ENCODE data around the gene CFAP43. TPM values are rescaled to one million over a fixed set of nuclear protein-coding genes. Genes with fewer than 3 reads are reported as not detected.

CFAP43 gene
- total and polyA plus RNA-seq, 5 donors from 2014 or later, result not detected

- Mint-ChIP-seq H3K27me3 (peaks cover 75% of the 10 kb centered on the region), H3K4me1 (peaks cover 4 to 14% (median 7%) of the 10 kb centered on the region in 4 donors), H3K9me3 (peaks cover 0 to 7% (median 4%) of the 10 kb centered on the region in 7 donors), H3K27ac (no peak overlapping the region), H3K36me3 (no peaks in the 10 kb centered on the region), H3K4me3 (peak overlapping the region in 1 of 4 donors; percentile 34)
- H3K27ac ChIP-seq (ENCODE audit: insufficient read depth, low read length, poor library complexity, severe bottlenecking), result no peak overlapping the region
- ATAC-seq (ENCODE audit: low read depth in 2 of 2), result no peak
- no peak overlapping the region for H3K4me3 ChIP-seq (ENCODE audit: low read depth, low read length)
- peaks cover 16% of the 10 kb centered on the region for H3K4me1 ChIP-seq (ENCODE audit: control insufficient read depth, insufficient read depth, low read length, poor library complexity, severe bottlenecking)
- peaks cover 55% of the 10 kb centered on the region for H3K27me3 ChIP-seq (ENCODE audit: control insufficient read depth, insufficient read depth, low read length)
- H3K9me3 ChIP-seq (ENCODE audit: control insufficient read depth in 2 of 2, low read length in 2 of 2), result peaks cover 9 to 11% of the 10 kb centered on the region in 2 experiments
- DNase-seq, result no peak
- no peaks in the 10 kb centered on the region for H3K36me3 ChIP-seq (ENCODE audit: control insufficient read depth, insufficient read depth, low read length)
Measured at GRCh38 chr10:104235801-104236200, 3.6 kb upstream of the CFAP43 start.

GRCh38 chr10:104234934-104235333 is 2.8 kb upstream of the CFAP43 start:
- peaks cover 9 to 11% of the 10 kb centered on the region in 2 experiments for H3K9me3 ChIP-seq (ENCODE audit: control insufficient read depth in 2 of 2, low read length in 2 of 2)
- no peaks in the 10 kb centered on the region for H3K36me3 ChIP-seq (ENCODE audit: control insufficient read depth, insufficient read depth, low read length)
- ATAC-seq (ENCODE audit: low read depth in 2 of 2) (no peak), DNase-seq (no peak)
- H3K36me3 Mint-ChIP-seq, result no peaks in the 10 kb centered on the region
- H3K4me3 ChIP-seq (ENCODE audit: low read depth, low read length), result no peak overlapping the region
- no peak overlapping the region for H3K27ac ChIP-seq (ENCODE audit: insufficient read depth, low read length, poor library complexity, severe bottlenecking)
- H3K27me3 ChIP-seq (ENCODE audit: control insufficient read depth, insufficient read depth, low read length), result peaks cover 54% of the 10 kb centered on the region
- H3K4me1 ChIP-seq (ENCODE audit: control insufficient read depth, insufficient read depth, low read length, poor library complexity, severe bottlenecking), result peaks cover 16% of the 10 kb centered on the region
- peaks cover 4 to 14% (median 10%) of the 10 kb centered on the region in 4 donors for H3K4me1 Mint-ChIP-seq
- no peak overlapping the region for H3K4me3 Mint-ChIP-seq
- no peak overlapping the region for H3K27ac Mint-ChIP-seq
- H3K27me3 Mint-ChIP-seq, result peaks cover 75% of the 10 kb centered on the region
- peaks cover 0 to 7% (median 4%) of the 10 kb centered on the region in 7 donors for H3K9me3 Mint-ChIP-seq

- Mint-ChIP-seq H3K4me1 (peaks cover 4 to 14% (median 10%) of the 10 kb centered on the region in 4 donors), H3K27me3 (peaks cover 72% of the 10 kb centered on the region), H3K36me3 (no peaks in the 10 kb centered on the region), H3K4me3 (peak overlapping the region in 3 of 4 donors; percentile 58 to 85 (median 80)), H3K9me3 (peaks cover 0 to 7% (median 4%) of the 10 kb centered on the region in 7 donors), H3K27ac (no peak overlapping the region)
- DNase-seq, result no peak
- Histone ChIP-seq H3K9me3 (ENCODE audit: control insufficient read depth in 2 of 2, low read length in 2 of 2) (peaks cover 9 to 11% of the 10 kb centered on the region in 2 experiments), H3K27me3 (ENCODE audit: control insufficient read depth, insufficient read depth, low read length) (peaks cover 49% of the 10 kb centered on the region), H3K4me1 (ENCODE audit: control insufficient read depth, insufficient read depth, low read length, poor library complexity, severe bottlenecking) (peaks cover 16% of the 10 kb centered on the region), H3K27ac (ENCODE audit: insufficient read depth, low read length, poor library complexity, severe bottlenecking) (no peak overlapping the region), H3K4me3 (ENCODE audit: low read depth, low read length) (no peak overlapping the region), H3K36me3 (ENCODE audit: control insufficient read depth, insufficient read depth, low read length) (no peaks in the 10 kb centered on the region)
- no peak for ATAC-seq (ENCODE audit: low read depth in 2 of 2)
Measured at GRCh38 chr10:104233817-104234216, 1.7 kb upstream of the CFAP43 start.

GRCh38 chr10:104232613-104233102 is 494 bp upstream of the CFAP43 start:
- peak overlapping the region; percentile 52 to 72 (median 69) for H3K27ac Mint-ChIP-seq
- ATAC-seq (ENCODE audit: low read depth in 2 of 2), result peak in 1 of 2 donors; percentile 3

GRCh38 chr10:104230490-104230889 is 1.7 kb downstream of the CFAP43 start:
- DNase-seq (no peak), ATAC-seq (ENCODE audit: low read depth in 2 of 2) (no peak)
- H3K4me3 ChIP-seq (ENCODE audit: low read depth, low read length), result no peak overlapping the region
- Mint-ChIP-seq H3K36me3 (no peaks in the 10 kb centered on the region), H3K4me3 (peak overlapping the region in 2 of 4 donors; percentile 88 to 97), H3K27me3 (peaks cover 68% of the 10 kb centered on the region), H3K4me1 (peaks cover 4 to 14% (median 10%) of the 10 kb centered on the region in 4 donors), H3K9me3 (peaks cover 0 to 7% (median 0%) of the 10 kb centered on the region in 7 donors), H3K27ac (no peak overlapping the region)
- peaks cover 32% of the 10 kb centered on the region for H3K27me3 ChIP-seq (ENCODE audit: control insufficient read depth, insufficient read depth, low read length)
- H3K27ac ChIP-seq (ENCODE audit: insufficient read depth, low read length, poor library complexity, severe bottlenecking), result no peak overlapping the region
- peaks cover 16% of the 10 kb centered on the region for H3K4me1 ChIP-seq (ENCODE audit: control insufficient read depth, insufficient read depth, low read length, poor library complexity, severe bottlenecking)
- H3K9me3 ChIP-seq (ENCODE audit: control insufficient read depth in 2 of 2, low read length in 2 of 2), result peaks cover 9% of the 10 kb centered on the region in 2 experiments
- no peaks in the 10 kb centered on the region for H3K36me3 ChIP-seq (ENCODE audit: control insufficient read depth, insufficient read depth, low read length)

More at GRCh38 chr10:104232613-104233102, 494 bp upstream of the CFAP43 start:
- peaks cover 4 to 14% (median 10%) of the 10 kb centered on the region in 4 donors for H3K4me1 Mint-ChIP-seq
- no peak for DNase-seq
- H3K9me3 ChIP-seq (ENCODE audit: control insufficient read depth in 2 of 2, low read length in 2 of 2), result peaks cover 9 to 11% of the 10 kb centered on the region in 2 experiments
- peaks cover 44% of the 10 kb centered on the region for H3K27me3 ChIP-seq (ENCODE audit: control insufficient read depth, insufficient read depth, low read length)
- H3K4me1 ChIP-seq (ENCODE audit: control insufficient read depth, insufficient read depth, low read length, poor library complexity, severe bottlenecking), result peaks cover 16% of the 10 kb centered on the region
- H3K27ac ChIP-seq (ENCODE audit: insufficient read depth, low read length, poor library complexity, severe bottlenecking), result no peak overlapping the region
- H3K4me3 Mint-ChIP-seq, result peak overlapping the region; percentile 88 to 97 (median 89)
- no peaks in the 10 kb centered on the region for H3K36me3 ChIP-seq (ENCODE audit: control insufficient read depth, insufficient read depth, low read length)
- peaks cover 73% of the 10 kb centered on the region for H3K27me3 Mint-ChIP-seq
- H3K36me3 Mint-ChIP-seq, result no peaks in the 10 kb centered on the region
- peaks cover 0 to 7% (median 4%) of the 10 kb centered on the region in 7 donors for H3K9me3 Mint-ChIP-seq
- peak overlapping the region; percentile 82 for H3K4me3 ChIP-seq (ENCODE audit: low read depth, low read length)

- Mint-ChIP-seq H3K4me3 (no peak overlapping the region), H3K36me3 (no peaks in the 10 kb centered on the region), H3K9me3 (no peaks in the 10 kb centered on the region), H3K27me3 (peaks cover 43% of the 10 kb centered on the region), H3K27ac (no peak overlapping the region), H3K4me1 (peaks cover 0 to 4% (median 0%) of the 10 kb centered on the region in 4 donors)
- peaks cover 22% of the 10 kb centered on the region for H3K27me3 ChIP-seq (ENCODE audit: control insufficient read depth, insufficient read depth, low read length)
- H3K27ac ChIP-seq (ENCODE audit: insufficient read depth, low read length, poor library complexity, severe bottlenecking), result no peak overlapping the region
- H3K4me3 ChIP-seq (ENCODE audit: low read depth, low read length), result no peak overlapping the region
- H3K4me1 ChIP-seq (ENCODE audit: control insufficient read depth, insufficient read depth, low read length, poor library complexity, severe bottlenecking), result no peaks in the 10 kb centered on the region
- DNase-seq (no peak), ATAC-seq (ENCODE audit: low read depth in 2 of 2) (no peak)
- H3K36me3 ChIP-seq (ENCODE audit: control insufficient read depth, insufficient read depth, low read length), result no peaks in the 10 kb centered on the region
- H3K9me3 ChIP-seq (ENCODE audit: control insufficient read depth in 2 of 2, low read length in 2 of 2), result no peaks in the 10 kb centered on the region
Measured at GRCh38 chr10:104223304-104223703, 8.9 kb downstream of the CFAP43 start.

- Mint-ChIP-seq H3K27ac (no peak overlapping the region), H3K4me1 (peaks cover 0 to 4% (median 0%) of the 10 kb centered on the region in 4 donors), H3K9me3 (no peaks in the 10 kb centered on the region), H3K27me3 (peaks cover 28% of the 10 kb centered on the region), H3K36me3 (no peaks in the 10 kb centered on the region), H3K4me3 (no peak overlapping the region)
- no peaks in the 10 kb centered on the region for H3K4me1 ChIP-seq (ENCODE audit: control insufficient read depth, insufficient read depth, low read length, poor library complexity, severe bottlenecking)
- no peaks in the 10 kb centered on the region for H3K36me3 ChIP-seq (ENCODE audit: control insufficient read depth, insufficient read depth, low read length)
- no peak overlapping the region for H3K27ac ChIP-seq (ENCODE audit: insufficient read depth, low read length, poor library complexity, severe bottlenecking)
- DNase-seq (no peak), ATAC-seq (ENCODE audit: low read depth in 2 of 2) (no peak)
- H3K27me3 ChIP-seq (ENCODE audit: control insufficient read depth, insufficient read depth, low read length), result peaks cover 25% of the 10 kb centered on the region
- H3K4me3 ChIP-seq (ENCODE audit: low read depth, low read length), result no peak overlapping the region
- no peaks in the 10 kb centered on the region for H3K9me3 ChIP-seq (ENCODE audit: control insufficient read depth in 2 of 2, low read length in 2 of 2)
Measured at GRCh38 chr10:104220522-104220921, 11.6 kb downstream of the CFAP43 start.

- Histone ChIP-seq H3K4me1 (ENCODE audit: control insufficient read depth, insufficient read depth, low read length, poor library complexity, severe bottlenecking) (no peaks in the 10 kb centered on the region), H3K36me3 (ENCODE audit: control insufficient read depth, insufficient read depth, low read length) (no peaks in the 10 kb centered on the region), H3K9me3 (ENCODE audit: control insufficient read depth in 2 of 2, low read length in 2 of 2) (no peaks in the 10 kb centered on the region), H3K27me3 (ENCODE audit: control insufficient read depth, insufficient read depth, low read length) (peaks cover 17% of the 10 kb centered on the region), H3K27ac (ENCODE audit: insufficient read depth, low read length, poor library complexity, severe bottlenecking) (no peak overlapping the region), H3K4me3 (ENCODE audit: low read depth, low read length) (no peak overlapping the region)
- H3K36me3 Mint-ChIP-seq, result no peaks in the 10 kb centered on the region
- H3K27me3 Mint-ChIP-seq, result peaks cover 24% of the 10 kb centered on the region
- no peak overlapping the region for H3K27ac Mint-ChIP-seq
- DNase-seq (no peak), ATAC-seq (ENCODE audit: low read depth in 2 of 2) (no peak)
- no peaks in the 10 kb centered on the region for H3K9me3 Mint-ChIP-seq
- no peak overlapping the region for H3K4me3 Mint-ChIP-seq
- peaks cover 0 to 4% (median 0%) of the 10 kb centered on the region in 4 donors for H3K4me1 Mint-ChIP-seq
Measured at GRCh38 chr10:104218751-104219150, 13.4 kb downstream of the CFAP43 start.
